HG03378 (cell line): ENCODE measurements around the gene SDS.
A peak's percentile ranks its signal among the peaks of the same experiment; 100 is the strongest.
"Not testable (repeated sequence)": the region's sequence is repeated elsewhere in the genome, so short reads cannot be mapped to it uniquely, and the experiment has no call there.

Experiments used
- ATAC-seq: cut with Tn5 transposase; IDR thresholded peaks from one replicate; pipeline ENCODE4 v1.9.1; 2021; ENCODE audit warnings: mild to moderate bottlenecking, moderate library complexity; ENCODE audit not compliant: unreplicated experiment

SDS gene

DNA sequence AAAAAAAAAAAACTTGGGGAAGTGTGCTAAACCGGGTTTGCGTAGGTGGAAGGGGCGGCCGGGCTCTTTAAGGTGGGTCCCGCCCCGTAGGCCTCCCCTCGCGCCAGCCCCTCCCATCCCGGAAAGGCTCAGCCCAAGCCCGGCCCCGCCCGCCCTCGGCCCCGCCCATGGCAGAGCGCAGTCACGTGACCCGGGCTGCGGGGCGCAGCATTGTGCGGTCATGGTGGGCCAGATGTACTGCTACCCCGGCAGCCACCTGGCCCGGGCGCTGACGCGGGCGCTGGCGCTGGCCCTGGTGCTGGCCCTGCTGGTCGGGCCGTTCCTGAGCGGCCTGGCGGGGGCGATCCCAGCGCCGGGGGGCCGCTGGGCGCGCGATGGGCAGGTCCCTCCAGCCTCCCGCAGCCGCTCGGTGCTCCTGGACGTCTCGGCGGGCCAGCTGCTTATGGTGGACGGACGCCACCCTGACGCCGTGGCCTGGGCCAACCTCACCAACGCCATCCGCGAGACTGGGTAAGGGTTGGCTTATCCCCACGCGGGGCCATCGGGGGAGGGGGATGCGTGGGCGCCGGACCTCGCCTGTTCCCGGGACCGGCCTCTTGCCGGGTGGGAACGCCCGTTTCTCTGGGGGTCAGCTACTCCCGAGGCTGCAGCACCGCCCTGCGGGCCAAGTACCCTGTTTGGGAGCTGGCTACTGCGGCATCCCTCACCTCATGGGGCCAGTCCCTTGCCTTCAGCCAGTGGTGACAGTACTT is 45.1 kb downstream of the SDS start, which contains the start of gene PLBD2:
Gene PLBD2, plus strand, starts transcription at position 207 of the 752 bp plus-strand sequence. Its CDS starts 14 bp downstream, at position 221.
- ATAC-seq, result peak; percentile 74

DNA sequence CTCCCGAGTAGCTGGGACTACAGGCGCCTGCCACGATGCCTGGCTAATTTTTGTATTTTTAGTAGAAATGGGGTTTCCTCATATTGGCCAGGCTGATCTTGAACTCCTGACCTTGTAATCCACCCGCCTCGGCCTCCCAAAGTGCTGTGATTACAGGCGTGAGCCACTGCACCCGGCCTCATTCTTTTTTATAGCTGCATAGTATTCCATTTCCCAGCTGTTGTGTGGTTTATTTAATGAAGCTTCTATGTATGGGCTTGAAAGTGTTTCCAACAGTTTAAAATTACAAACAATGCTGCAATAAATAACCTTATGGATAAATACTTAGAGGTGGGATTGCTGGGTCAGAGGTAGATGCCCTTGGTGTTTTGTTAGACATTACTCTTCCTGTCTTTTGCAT is 49.5 kb downstream of the SDS start:
- ATAC-seq, result not testable (repeated sequence)

DNA sequence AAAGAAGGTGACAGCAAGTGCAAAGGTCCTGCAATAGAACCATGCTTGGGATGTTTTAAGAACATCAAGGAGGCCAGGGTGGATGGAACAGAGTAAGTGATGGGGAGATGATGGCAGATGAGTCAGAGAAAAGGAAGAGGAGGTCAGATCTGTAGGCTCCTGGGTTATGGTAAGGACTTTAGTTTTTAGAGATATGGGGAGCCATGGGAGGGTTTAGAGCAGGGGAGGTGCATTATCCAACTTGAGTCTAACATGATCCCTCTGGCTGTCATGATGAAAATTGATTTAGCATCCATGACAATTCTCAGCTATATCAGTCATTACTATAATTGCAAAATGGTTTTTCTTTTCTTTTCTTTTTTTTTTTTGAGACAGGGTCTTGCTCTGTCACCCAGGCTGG is 52.6 kb downstream of the SDS start:
- ATAC-seq, result no peak

DNA sequence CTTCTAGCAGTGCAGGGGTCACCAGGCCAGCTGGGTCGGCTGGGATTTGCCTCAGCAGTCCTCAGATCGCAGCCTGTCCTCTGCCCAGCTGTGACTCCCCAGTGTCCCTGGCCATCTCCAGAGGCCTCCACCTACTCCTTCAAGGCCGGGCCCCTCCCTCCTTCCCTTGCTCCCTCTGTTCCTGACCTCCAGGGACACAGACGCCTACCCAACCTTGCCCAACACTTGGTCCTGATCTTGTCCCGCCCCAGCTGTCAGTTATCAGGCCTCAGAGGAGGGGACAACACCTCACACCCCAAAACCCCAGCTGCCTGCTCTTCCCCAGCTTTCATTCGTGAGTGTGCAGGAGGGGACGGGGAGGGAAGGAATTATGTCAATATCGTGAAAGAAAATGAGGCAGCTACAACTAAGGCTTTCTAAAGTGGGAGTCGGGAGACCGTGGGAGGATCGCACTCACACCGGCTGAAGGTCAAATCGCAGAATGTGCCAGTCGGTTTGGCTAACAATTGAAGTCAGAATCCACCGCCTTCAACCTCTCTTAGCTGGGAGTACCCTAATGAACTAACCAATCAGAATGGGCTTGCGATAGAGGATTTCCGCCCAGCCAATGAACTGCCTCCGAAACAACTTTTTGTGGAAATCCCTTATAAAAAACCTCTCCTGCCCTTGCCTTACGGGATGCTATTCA is 54.7 kb downstream of the SDS start:
- no peak for ATAC-seq

- no peak for ATAC-seq
Observed at GRCh38 chr12:113347892-113348291, 55.8 kb downstream of the SDS start.

- no peak for ATAC-seq
Observed at GRCh38 chr12:113347107-113347506, 56.6 kb downstream of the SDS start.

DNA sequence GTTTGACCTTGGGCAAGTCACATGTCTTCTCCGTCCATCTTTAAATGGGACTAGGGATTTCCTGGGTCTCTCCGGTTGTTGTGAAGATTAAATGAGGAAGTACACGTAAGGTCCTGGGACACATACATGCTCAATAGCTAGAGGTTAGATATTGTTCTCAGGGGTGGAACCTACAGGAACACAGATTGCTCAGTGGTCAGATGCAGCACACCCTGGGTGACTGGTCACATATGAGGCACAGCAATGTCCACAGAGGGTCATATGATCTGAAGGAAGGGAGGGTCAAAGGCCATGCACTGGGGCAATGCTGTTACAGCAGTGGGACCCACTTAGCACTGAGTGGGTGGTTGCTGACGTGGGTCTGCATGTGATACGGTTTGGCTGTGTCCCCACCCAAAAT is 57.3 kb downstream of the SDS start:
- no peak for ATAC-seq

GRCh38 chr12:113345318-113345717 is 58.4 kb downstream of the SDS start:
- ATAC-seq, result no peak
